ENCODE measurements around the gene GDF2.
A peak's percentile ranks its signal among the peaks of the same experiment; 100 is the strongest.

The GDF2 gene

GRCh38 chr10:47325303-47326291, 3.3 kb downstream of the GDF2 start:
- Histone ChIP-seq H3K9me3 (ENCODE audit: insufficient read depth, low read depth, low read length) (peaks cover 20% of the 10 kb centered on the region), H4K91ac (ENCODE audit: low read depth, low read length) (no peak overlapping the region), H2BK12ac (ENCODE audit: low read length) (no peak overlapping the region), H2AK5ac (ENCODE audit: low read length) (no peak overlapping the region), H4K12ac (ENCODE audit: low read depth, low read length) (no peak overlapping the region), H3K18ac (ENCODE audit: low read length) (no peak overlapping the region), H3K14ac (ENCODE audit: low read length) (no peak overlapping the region), H3K79me1 (ENCODE audit: low read length) (no peaks in the 10 kb centered on the region), H2BK5ac (ENCODE audit: low read depth, low read length, poor library complexity) (no peak overlapping the region), H3K4ac (ENCODE audit: low read depth, low read length) (no peak overlapping the region), H2BK120ac (ENCODE audit: insufficient read depth, low read length, poor library complexity) (no peak overlapping the region), H3K27ac (ENCODE audit: low read depth, low read length) (no peak overlapping the region), H3K4me1 (ENCODE audit: control insufficient read depth in 1 of 2, insufficient read depth in 2 of 2, low read length in 2 of 2) (no peaks in the 10 kb centered on the region), H3K36me3 (ENCODE audit: control insufficient read depth in 1 of 2, insufficient read depth in 2 of 2, low read length in 2 of 2) (no peaks in the 10 kb centered on the region), H3K4me2 (ENCODE audit: low read length) (no peak overlapping the region), H3K79me2 (ENCODE audit: control insufficient read depth, insufficient read depth, low read length, poor library complexity) (no peaks in the 10 kb centered on the region), H3K4me3 (ENCODE audit: low read depth, low read length) (no peak overlapping the region), H3K27me3 (ENCODE audit: insufficient read depth, low read length) (no peaks in the 10 kb centered on the region), H3K9ac (ENCODE audit: low read length) (no peak overlapping the region), H4K8ac (ENCODE audit: low read depth, low read length) (no peak overlapping the region), H2AFZ (ENCODE audit: insufficient read depth, low read length, poor library complexity) (no peak overlapping the region), H3K23ac (ENCODE audit: low read length) (no peak overlapping the region)
- no CpG with 5 or more reads among the region's 30 CpGs for WGBS (ENCODE audit: extremely low coverage, insufficient coverage, insufficient read length)
- DNase-seq = no peak

GRCh38 chr10:47326306-47326926, 4.2 kb downstream of the GDF2 start:
- no CpG with 5 or more reads among the region's 5 CpGs for WGBS (ENCODE audit: extremely low coverage, insufficient coverage, insufficient read length)
- no peak overlapping the region for H4K8ac ChIP-seq (ENCODE audit: low read depth, low read length)

GRCh38 chr10:47326927-47327330, 4.7 kb downstream of the GDF2 start:
- peaks cover 20% of the 10 kb centered on the region for H3K9me3 ChIP-seq (ENCODE audit: insufficient read depth, low read depth, low read length)
- no peaks in the 10 kb centered on the region for H3K27me3 ChIP-seq (ENCODE audit: insufficient read depth, low read length)
- H2AFZ ChIP-seq (ENCODE audit: insufficient read depth, low read length, poor library complexity) = no peak overlapping the region
- no peak overlapping the region for H3K4ac ChIP-seq (ENCODE audit: low read depth, low read length)
- H3K23ac ChIP-seq (ENCODE audit: low read length) = no peak overlapping the region
- no peak overlapping the region for H2AK5ac ChIP-seq (ENCODE audit: low read length)
- H3K4me1 ChIP-seq (ENCODE audit: control insufficient read depth in 1 of 2, insufficient read depth in 2 of 2, low read length in 2 of 2) = peaks cover 2 to 3% of the 10 kb centered on the region in 2 experiments
- no peak overlapping the region for H3K4me3 ChIP-seq (ENCODE audit: low read depth, low read length)
- WGBS (ENCODE audit: extremely low coverage, insufficient coverage, insufficient read length) = no CpG with 5 or more reads among the region's 11 CpGs
- H3K4me2 ChIP-seq (ENCODE audit: low read length) = no peak overlapping the region
- no peak overlapping the region for H4K91ac ChIP-seq (ENCODE audit: low read depth, low read length)
- no peaks in the 10 kb centered on the region for H3K79me1 ChIP-seq (ENCODE audit: low read length)
- no peak overlapping the region for H3K9ac ChIP-seq (ENCODE audit: low read length)
- H4K12ac ChIP-seq (ENCODE audit: low read depth, low read length) = no peak overlapping the region
- H3K79me2 ChIP-seq (ENCODE audit: control insufficient read depth, insufficient read depth, low read length, poor library complexity) = no peaks in the 10 kb centered on the region
- H3K18ac ChIP-seq (ENCODE audit: low read length) = no peak overlapping the region
- H3K36me3 ChIP-seq (ENCODE audit: control insufficient read depth in 1 of 2, insufficient read depth in 2 of 2, low read length in 2 of 2) = no peaks in the 10 kb centered on the region
- no peak overlapping the region for H4K8ac ChIP-seq (ENCODE audit: low read depth, low read length)
- H2BK120ac ChIP-seq (ENCODE audit: insufficient read depth, low read length, poor library complexity) = no peak overlapping the region
- H2BK12ac ChIP-seq (ENCODE audit: low read length) = no peak overlapping the region
- H3K27ac ChIP-seq (ENCODE audit: low read depth, low read length) = no peak overlapping the region
- no peak overlapping the region for H2BK5ac ChIP-seq (ENCODE audit: low read depth, low read length, poor library complexity)
- no peak overlapping the region for H3K14ac ChIP-seq (ENCODE audit: low read length)
- DNase-seq = no peak

More at GRCh38 chr10:47326306-47326926, 4.2 kb downstream of the GDF2 start:
- DNase-seq = peak in 1 of 2 donors; percentile 8
- H3K4me1 ChIP-seq (ENCODE audit: control insufficient read depth in 1 of 2, insufficient read depth in 2 of 2, low read length in 2 of 2) = no peaks in the 10 kb centered on the region
- H3K23ac ChIP-seq (ENCODE audit: low read length) = no peak overlapping the region
- no peaks in the 10 kb centered on the region for H3K27me3 ChIP-seq (ENCODE audit: insufficient read depth, low read length)
- no peaks in the 10 kb centered on the region for H3K79me1 ChIP-seq (ENCODE audit: low read length)
- H4K12ac ChIP-seq (ENCODE audit: low read depth, low read length) = no peak overlapping the region
- H3K36me3 ChIP-seq (ENCODE audit: control insufficient read depth in 1 of 2, insufficient read depth in 2 of 2, low read length in 2 of 2) = no peaks in the 10 kb centered on the region
- H2BK12ac ChIP-seq (ENCODE audit: low read length) = no peak overlapping the region
- H3K27ac ChIP-seq (ENCODE audit: low read depth, low read length) = no peak overlapping the region
- no peak overlapping the region for H3K4me2 ChIP-seq (ENCODE audit: low read length)
- H2BK120ac ChIP-seq (ENCODE audit: insufficient read depth, low read length, poor library complexity) = no peak overlapping the region
- no peak overlapping the region for H3K14ac ChIP-seq (ENCODE audit: low read length)
- no peak overlapping the region for H2AFZ ChIP-seq (ENCODE audit: insufficient read depth, low read length, poor library complexity)
- no peak overlapping the region for H3K4ac ChIP-seq (ENCODE audit: low read depth, low read length)
- H3K9me3 ChIP-seq (ENCODE audit: insufficient read depth, low read depth, low read length) = peaks cover 20% of the 10 kb centered on the region
- no peak overlapping the region for H4K91ac ChIP-seq (ENCODE audit: low read depth, low read length)
- H2BK5ac ChIP-seq (ENCODE audit: low read depth, low read length, poor library complexity) = no peak overlapping the region
- no peak overlapping the region for H3K18ac ChIP-seq (ENCODE audit: low read length)
- H3K9ac ChIP-seq (ENCODE audit: low read length) = no peak overlapping the region
- H3K4me3 ChIP-seq (ENCODE audit: low read depth, low read length) = no peak overlapping the region
- H3K79me2 ChIP-seq (ENCODE audit: control insufficient read depth, insufficient read depth, low read length, poor library complexity) = no peaks in the 10 kb centered on the region
- no peak overlapping the region for H2AK5ac ChIP-seq (ENCODE audit: low read length)

- H4K8ac ChIP-seq (ENCODE audit: low read depth, low read length) = no peak overlapping the region
- H3K27ac ChIP-seq (ENCODE audit: low read depth, low read length) = no peak overlapping the region
- DNase-seq = no peak
- no peak overlapping the region for H3K23ac ChIP-seq (ENCODE audit: low read length)
- H3K9ac ChIP-seq (ENCODE audit: low read length) = no peak overlapping the region
- no peak overlapping the region for H3K14ac ChIP-seq (ENCODE audit: low read length)
- H4K91ac ChIP-seq (ENCODE audit: low read depth, low read length) = no peak overlapping the region
- no peak overlapping the region for H2BK5ac ChIP-seq (ENCODE audit: low read depth, low read length, poor library complexity)
- H2AK5ac ChIP-seq (ENCODE audit: low read length) = no peak overlapping the region
- no peak overlapping the region for H2AFZ ChIP-seq (ENCODE audit: insufficient read depth, low read length, poor library complexity)
- peaks cover 3 to 4% of the 10 kb centered on the region in 2 experiments for H3K4me1 ChIP-seq (ENCODE audit: control insufficient read depth in 1 of 2, insufficient read depth in 2 of 2, low read length in 2 of 2)
- H3K9me3 ChIP-seq (ENCODE audit: insufficient read depth, low read depth, low read length) = peaks cover 22% of the 10 kb centered on the region
- H2BK12ac ChIP-seq (ENCODE audit: low read length) = no peak overlapping the region
- no peaks in the 10 kb centered on the region for H3K79me1 ChIP-seq (ENCODE audit: low read length)
- H4K12ac ChIP-seq (ENCODE audit: low read depth, low read length) = no peak overlapping the region
- H2BK120ac ChIP-seq (ENCODE audit: insufficient read depth, low read length, poor library complexity) = no peak overlapping the region
- H3K18ac ChIP-seq (ENCODE audit: low read length) = no peak overlapping the region
- H3K4ac ChIP-seq (ENCODE audit: low read depth, low read length) = no peak overlapping the region
- no peaks in the 10 kb centered on the region for H3K27me3 ChIP-seq (ENCODE audit: insufficient read depth, low read length)
- H3K4me2 ChIP-seq (ENCODE audit: low read length) = no peak overlapping the region
- no CpG with 5 or more reads among the region's 4 CpGs for WGBS (ENCODE audit: extremely low coverage, insufficient coverage, insufficient read length)
- H3K4me3 ChIP-seq (ENCODE audit: low read depth, low read length) = no peak overlapping the region
- H3K79me2 ChIP-seq (ENCODE audit: control insufficient read depth, insufficient read depth, low read length, poor library complexity) = no peaks in the 10 kb centered on the region
- no peaks in the 10 kb centered on the region for H3K36me3 ChIP-seq (ENCODE audit: control insufficient read depth in 1 of 2, insufficient read depth in 2 of 2, low read length in 2 of 2)
These were observed 7.6 kb downstream of the GDF2 start for GRCh38 chr10:47329855-47330254.
